Smooth muscle cell (in vitro differentiated cells): ENCODE measurements around the gene YY1. TPM values are rescaled to one million over a fixed set of nuclear protein-coding genes. Genes with fewer than 3 reads are reported as not detected.

Source experiments
- DNase-seq: peaks from one replicate; lab custom pipeline; 2025; ENCODE audit not compliant: unreplicated experiment; lab: John Stamatoyannopoulos, UW
- H2AFZ ChIP-seq: fragments of 200-600 bp; sonication (generic); 2 replicates; pipeline ENCODE4 v1.6.0; 2016; ENCODE audit warnings: antibody characterized with exemption, low read depth, mild to moderate bottlenecking
- H3F3A ChIP-seq: fragments of 200-600 bp; sonication (generic); 2 replicates; pipeline ENCODE4 v1.6.0; 2017; ENCODE audit warnings: antibody characterized with exemption, low read depth
- H3K27ac ChIP-seq: fragments of 200-600 bp; sonication (generic); 2 replicates; pipeline ENCODE4 v1.5.1; 2016; ENCODE audit warnings: low read depth, mild to moderate bottlenecking
- H3K27me3 ChIP-seq: fragments of 200-600 bp; sonication (generic); 2 replicates; pipeline ENCODE4 v1.6.1; 2016; ENCODE audit warnings: low read depth, mild to moderate bottlenecking
- H3K36me3 ChIP-seq: fragments of 200-600 bp; sonication (generic); 2 replicates; pipeline ENCODE4 v1.5.1; 2016; ENCODE audit warnings: low read depth
- H3K4me1 ChIP-seq: fragments of 200-600 bp; sonication (generic); 2 replicates; pipeline ENCODE4 v1.5.1; 2016; ENCODE audit warnings: low read depth
- H3K4me2 ChIP-seq: fragments of 200-600 bp; sonication (generic); 2 replicates; pipeline ENCODE4 v1.6.0; 2016; ENCODE audit warnings: mild to moderate bottlenecking
- H3K4me3 ChIP-seq: fragments of 200-600 bp; sonication (generic); 2 replicates; pipeline ENCODE4 v1.5.1; 2016; ENCODE audit warnings: mild to moderate bottlenecking
- H3K79me2 ChIP-seq: fragments of 200-600 bp; sonication (generic); 2 replicates; pipeline ENCODE4 v1.6.0; 2016; ENCODE audit warnings: low read depth, mild to moderate bottlenecking
- H3K9ac ChIP-seq: fragments of 200-600 bp; sonication (generic); 2 replicates; pipeline ENCODE4 v1.6.0; 2016; ENCODE audit warnings: low read depth
- H3K9me3 ChIP-seq: fragments of 200-600 bp; sonication (generic); replicated peaks from 2 replicates; pipeline ENCODE4 v1.5.1; 2016; ENCODE audit warnings: low read depth
- H4K20me1 ChIP-seq: fragments of 200-600 bp; sonication (generic); 2 replicates; pipeline ENCODE4 v1.6.0; 2016; ENCODE audit warnings: low read depth
- WGBS: methylation state at CpG from one replicate; pipeline ENCODE4 v1.1.7; 2016; ENCODE audit warnings: low lambda C conversion rate; 5-methylcytosine and 5-hydroxymethylcytosine counted together
- polyA plus RNA-seq: library from polyadenylated mRNA; unstranded; fragments of >200 nt; fragmentation: Nextera tagmentation; extraction: Ambion mirVana; gene quantifications from 2 replicates; pipeline ENCODE4 v1.2.1, GENCODE V29; 2016
- total RNA-seq: library from RNA; depleted of rRNA; stranded (reverse); fragments of >200 nt; gene quantifications from 2 replicates; pipeline ENCODE4 v1.2.3, GENCODE V29; 2014
- TF ChIP-seq, protein P1 (sequence below): fragments of 200-600 bp; sonication (generic); IDR thresholded peaks from 2 replicates; pipeline ENCODE4 v1.5.1; 2017; ENCODE audit warnings: borderline replicate concordance, mild to moderate bottlenecking, antibody characterized with exemption; ENCODE audit not compliant: insufficient read depth, poor library complexity, severe bottlenecking

YY1 gene
- total and polyA plus RNA-seq, 2 experiments from 2014 or later, result 28.2 to 48.7 TPM

DNA sequence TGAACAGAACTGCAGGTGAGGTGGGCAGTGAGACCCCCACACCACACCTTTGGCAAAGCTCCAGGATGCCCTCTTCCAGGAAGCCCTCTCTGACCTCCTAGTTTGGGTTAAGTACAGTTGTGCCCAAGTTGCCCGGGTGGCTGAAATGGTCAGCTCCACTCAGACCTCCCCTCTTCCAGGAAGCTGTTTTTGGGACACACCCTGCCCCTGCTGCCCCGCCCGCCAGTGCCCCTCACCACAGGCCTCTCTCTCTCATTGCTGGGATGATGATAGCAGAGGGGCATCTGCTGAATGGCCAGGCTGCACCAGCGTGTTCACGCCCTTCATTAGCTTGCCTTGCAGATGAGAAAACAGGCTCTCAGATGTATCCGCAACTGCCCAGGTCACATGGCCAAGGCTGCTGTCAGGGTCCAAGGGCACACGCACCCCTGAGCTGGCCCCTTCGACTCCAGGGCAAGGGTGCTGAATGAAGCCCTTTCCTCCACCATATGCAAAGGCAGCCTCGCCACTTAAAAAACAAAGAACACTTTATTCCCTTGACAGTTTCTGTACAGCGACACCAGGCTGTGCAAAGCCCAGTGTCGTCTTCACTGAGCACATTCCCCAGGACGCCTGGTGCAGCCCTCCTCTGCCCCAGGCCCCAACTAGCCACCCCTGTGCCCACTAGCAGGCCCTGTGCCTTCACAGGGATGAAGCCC lies 51.8 kb downstream of the YY1 start:
- H2AFZ ChIP-seq, result no peak overlapping the region
- no peaks in the 10 kb centered on the region for H3K27me3 ChIP-seq
- no peak overlapping the region for H3K27ac ChIP-seq
- TF ChIP-seq, protein P1, sequence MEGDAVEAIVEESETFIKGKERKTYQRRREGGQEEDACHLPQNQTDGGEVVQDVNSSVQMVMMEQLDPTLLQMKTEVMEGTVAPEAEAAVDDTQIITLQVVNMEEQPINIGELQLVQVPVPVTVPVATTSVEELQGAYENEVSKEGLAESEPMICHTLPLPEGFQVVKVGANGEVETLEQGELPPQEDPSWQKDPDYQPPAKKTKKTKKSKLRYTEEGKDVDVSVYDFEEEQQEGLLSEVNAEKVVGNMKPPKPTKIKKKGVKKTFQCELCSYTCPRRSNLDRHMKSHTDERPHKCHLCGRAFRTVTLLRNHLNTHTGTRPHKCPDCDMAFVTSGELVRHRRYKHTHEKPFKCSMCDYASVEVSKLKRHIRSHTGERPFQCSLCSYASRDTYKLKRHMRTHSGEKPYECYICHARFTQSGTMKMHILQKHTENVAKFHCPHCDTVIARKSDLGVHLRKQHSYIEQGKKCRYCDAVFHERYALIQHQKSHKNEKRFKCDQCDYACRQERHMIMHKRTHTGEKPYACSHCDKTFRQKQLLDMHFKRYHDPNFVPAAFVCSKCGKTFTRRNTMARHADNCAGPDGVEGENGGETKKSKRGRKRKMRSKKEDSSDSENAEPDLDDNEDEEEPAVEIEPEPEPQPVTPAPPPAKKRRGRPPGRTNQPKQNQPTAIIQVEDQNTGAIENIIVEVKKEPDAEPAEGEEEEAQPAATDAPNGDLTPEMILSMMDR, result no peak
- no peak overlapping the region for H3K9ac ChIP-seq
- H3K36me3 ChIP-seq, result no peaks in the 10 kb centered on the region
- no peaks in the 10 kb centered on the region for H3K9me3 ChIP-seq
- no peaks in the 10 kb centered on the region for H3K4me1 ChIP-seq
- no peak for DNase-seq
- no peak overlapping the region for H3K4me2 ChIP-seq
- no peaks in the 10 kb centered on the region for H3F3A ChIP-seq
- H3K4me3 ChIP-seq, result no peak overlapping the region
- H4K20me1 ChIP-seq, result no peaks in the 10 kb centered on the region
- WGBS, result 90% methylated on average over 12 of the region's 12 CpGs
- H3K79me2 ChIP-seq, result no peaks in the 10 kb centered on the region

DNA sequence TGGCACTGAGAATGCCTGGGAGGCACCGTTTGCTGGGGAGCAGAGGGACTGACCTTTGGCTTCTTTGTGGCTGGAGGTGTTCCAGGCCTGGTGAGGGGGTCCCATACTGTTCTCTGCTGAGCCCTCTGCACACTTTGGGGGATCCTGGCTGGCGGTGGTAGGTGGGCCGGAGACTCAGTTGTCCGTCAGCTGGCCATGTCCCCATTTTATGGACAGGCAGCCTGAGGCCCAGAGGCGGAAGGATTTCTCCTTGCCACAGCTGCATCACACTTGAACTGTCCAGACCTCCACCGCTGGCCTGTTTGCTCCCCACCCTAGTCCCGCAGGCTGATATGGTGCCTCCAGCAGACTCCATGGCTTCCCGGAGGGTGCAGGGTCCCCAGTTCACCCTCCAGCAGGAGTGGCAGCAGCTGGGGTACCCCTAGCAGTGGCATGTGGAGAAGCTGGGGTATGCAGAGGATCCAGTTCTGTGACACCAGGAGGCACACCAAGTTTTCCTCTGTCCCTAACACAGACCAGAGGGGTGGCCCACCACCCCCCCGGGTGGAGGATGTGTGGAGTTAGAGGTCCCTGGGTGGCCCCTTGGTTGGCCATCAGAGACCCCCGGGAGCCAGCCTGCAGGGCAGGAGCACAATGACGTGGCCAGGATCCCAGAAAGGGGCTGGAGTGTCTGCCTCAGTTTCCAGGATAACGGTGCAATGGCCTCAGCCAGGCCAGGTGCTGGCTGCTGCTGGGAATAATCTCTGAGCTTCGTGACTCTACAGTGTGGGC lies 52.5 kb downstream of the YY1 start:
- H3K9me3 ChIP-seq, result no peaks in the 10 kb centered on the region
- no peak overlapping the region for H3K4me3 ChIP-seq
- H3K4me2 ChIP-seq, result no peak overlapping the region
- no peaks in the 10 kb centered on the region for H4K20me1 ChIP-seq
- no peaks in the 10 kb centered on the region for H3F3A ChIP-seq
- no peak overlapping the region for H3K27ac ChIP-seq
- no peak overlapping the region for H3K9ac ChIP-seq
- no peak overlapping the region for H2AFZ ChIP-seq
- no peak for DNase-seq
- no peaks in the 10 kb centered on the region for H3K36me3 ChIP-seq
- TF ChIP-seq, protein P1, result no peak
- no peaks in the 10 kb centered on the region for H3K79me2 ChIP-seq
- 95% methylated on average over 13 of the region's 13 CpGs for WGBS
- H3K27me3 ChIP-seq, result no peaks in the 10 kb centered on the region
- H3K4me1 ChIP-seq, result no peaks in the 10 kb centered on the region

DNA sequence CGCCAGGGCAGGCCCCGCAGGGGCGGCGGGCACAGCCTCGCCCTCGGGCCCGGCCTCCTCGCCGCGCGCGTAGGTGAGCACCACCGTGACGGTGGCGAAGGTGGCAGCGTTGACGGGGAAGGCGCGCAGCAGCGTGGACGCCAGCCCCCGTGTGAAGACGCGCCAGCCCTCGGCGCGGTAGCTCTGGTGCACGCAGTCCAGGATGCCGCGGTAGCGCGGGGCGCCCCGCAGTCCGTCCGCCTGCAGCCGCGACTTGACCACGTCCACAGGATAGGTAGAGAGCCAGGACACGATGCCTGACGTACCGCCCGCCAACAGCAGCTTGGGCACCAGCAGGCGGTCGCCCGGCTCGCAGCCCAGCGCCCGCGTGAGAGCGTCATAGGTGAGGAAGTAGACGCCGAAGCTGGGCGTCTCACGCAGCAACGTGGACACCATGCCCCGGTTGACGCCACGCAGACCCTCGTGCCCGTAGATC lies 53.4 kb downstream of the YY1 start:
- Histone ChIP-seq H3K79me2 (no peaks in the 10 kb centered on the region), H4K20me1 (peaks cover 3% of the 10 kb centered on the region), H3K4me2 (no peak overlapping the region), H2AFZ (no peak overlapping the region), H3K4me1 (no peaks in the 10 kb centered on the region), H3F3A (no peaks in the 10 kb centered on the region), H3K9me3 (no peaks in the 10 kb centered on the region), H3K27ac (no peak overlapping the region), H3K4me3 (no peak overlapping the region), H3K36me3 (no peaks in the 10 kb centered on the region), H3K27me3 (no peaks in the 10 kb centered on the region), H3K9ac (no peak overlapping the region)
- TF ChIP-seq, protein P1, result no peak
- 96% methylated on average over 47 of the region's 61 CpGs for WGBS
- DNase-seq, result no peak
